Astrocyte (in vitro differentiated cells and primary cell): ENCODE data around the gene RNGTT. TPM values are rescaled to one million over a fixed set of nuclear protein-coding genes. Genes with fewer than 3 reads are reported as not detected.

ENCODE experiments used
- DNase-seq: peaks from one replicate; pipeline ENCODE4 v3.0.0-alpha.2; 2010; ENCODE audit warnings: low read depth
- FAIRE-seq: peaks from 2 replicates; lab custom pipeline; 2011; peaks lifted over from hg19 to GRCh38; lab: Jason Lieb, UNC
- H2AFZ ChIP-seq: 2 replicates; pipeline ENCODE4 v1.6.0; 2012; ENCODE audit warnings: low read depth, low read length, inconsistent platforms
- H3K27ac ChIP-seq: 2 replicates; pipeline ENCODE4 v1.5.1; 2011; ENCODE audit warnings: low read depth, low read length, inconsistent platforms
- H3K27me3 ChIP-seq: 2 replicates; pipeline ENCODE4 v1.6.0; 2011; ENCODE audit warnings: low read length, inconsistent platforms; ENCODE audit not compliant: insufficient read depth
- H3K36me3 ChIP-seq: 2 replicates; pipeline ENCODE4 v1.5.1; 2011; ENCODE audit warnings: low read length, inconsistent platforms; ENCODE audit not compliant: insufficient read depth
- H3K4me1 ChIP-seq: 2 replicates; pipeline ENCODE4 v1.5.1; 2011; ENCODE audit warnings: low read length, inconsistent platforms; ENCODE audit not compliant: insufficient read depth
- H3K4me2 ChIP-seq: 2 replicates; pipeline ENCODE4 v1.6.0; 2012; ENCODE audit warnings: low read length, inconsistent platforms
- H3K4me3 ChIP-seq: 2 replicates; pipeline ENCODE4 v1.5.1; 2011; ENCODE audit warnings: low read depth, mild to moderate bottlenecking, low read length, inconsistent platforms; ENCODE audit not compliant: insufficient read depth
- H3K79me2 ChIP-seq: 2 replicates; pipeline ENCODE4 v1.6.0; 2012; ENCODE audit warnings: mild to moderate bottlenecking, low read length, inconsistent platforms; ENCODE audit not compliant: insufficient read depth
- H3K9ac ChIP-seq: 2 replicates; pipeline ENCODE4 v1.6.0; 2012; ENCODE audit warnings: mild to moderate bottlenecking, low read length, inconsistent platforms
- H3K9me3 ChIP-seq: 2 replicates; pipeline ENCODE4 v1.5.1; 2012; ENCODE audit warnings: low read depth, mild to moderate bottlenecking, low read length, inconsistent platforms; ENCODE audit not compliant: insufficient read depth
- H4K20me1 ChIP-seq: 2 replicates; pipeline ENCODE4 v1.6.0; 2012; ENCODE audit warnings: low read length, inconsistent platforms; ENCODE audit not compliant: insufficient read depth
- H3K27ac Mint-ChIP-seq: one replicate; pipeline ENCODE4 v1.8.0; 2021; ENCODE audit warnings: mild to moderate bottlenecking, mixed read lengths; ENCODE audit not compliant: unreplicated experiment
- H3K27me3 Mint-ChIP-seq: one replicate; pipeline ENCODE4 v1.8.0; 2021; ENCODE audit warnings: low read depth, mixed read lengths; ENCODE audit not compliant: unreplicated experiment
- H3K36me3 Mint-ChIP-seq: one replicate; pipeline ENCODE4 v1.8.0; 2021; ENCODE audit warnings: low read depth, mixed read lengths; ENCODE audit not compliant: unreplicated experiment
- H3K4me1 Mint-ChIP-seq: one replicate; pipeline ENCODE4 v1.8.0; 2021; ENCODE audit warnings: low read depth, mixed read lengths; ENCODE audit not compliant: unreplicated experiment
- H3K4me3 Mint-ChIP-seq: one replicate; pipeline ENCODE4 v1.8.0; 2021; ENCODE audit warnings: mild to moderate bottlenecking, moderate library complexity, mixed read lengths; ENCODE audit not compliant: unreplicated experiment
- H3K9me3 Mint-ChIP-seq: one replicate; pipeline ENCODE4 v1.8.0; 2021; ENCODE audit warnings: mild to moderate bottlenecking, mixed read lengths; ENCODE audit not compliant: unreplicated experiment
- CTCF ChIP-seq: IDR thresholded peaks from 2 replicates; pipeline ENCODE4 v1.5.1; 2011; ENCODE audit warnings: low read depth, mild to moderate bottlenecking, inconsistent platforms, low read length, moderate library complexity; ENCODE audit not compliant: insufficient read depth
- EZH2 ChIP-seq: IDR thresholded peaks from 2 replicates; pipeline ENCODE4 v1.6.1; 2012; ENCODE audit warnings: mild to moderate bottlenecking, low read length, inconsistent platforms; ENCODE audit not compliant: insufficient read depth
- total RNA-seq: library from RNA; stranded (reverse); gene quantifications from 2 replicates; pipeline ENCODE4 v1.2.1, GENCODE V29; 2021

The RNGTT gene
- total RNA-seq, 1 donor from 2014 or later = 16.0 TPM

GRCh38 chr6:88637761-88638545, 325.5 kb downstream of the RNGTT start:
- no peak overlapping the region for H3K27ac ChIP-seq
- Mint-ChIP-seq H3K4me3 (no peak overlapping the region), H3K27ac (no peak overlapping the region), H3K27me3 (no peaks in the 10 kb centered on the region), H3K36me3 (peaks cover 1% of the 10 kb centered on the region), H3K4me1 (peaks cover 19% of the 10 kb centered on the region), H3K9me3 (no peaks in the 10 kb centered on the region)
- H3K4me2 ChIP-seq = no peak overlapping the region
- no peaks in the 10 kb centered on the region for H3K27me3 ChIP-seq
- H3K9me3 ChIP-seq = no peaks in the 10 kb centered on the region
- no peaks in the 10 kb centered on the region for H3K79me2 ChIP-seq
- DNase-seq = no peak
- TF ChIP-seq EZH2 (no peak), CTCF (no peak)
- peaks cover 7% of the 10 kb centered on the region for H4K20me1 ChIP-seq
- H3K9ac ChIP-seq = no peak overlapping the region
- H3K4me1 ChIP-seq = no peaks in the 10 kb centered on the region
- no peak overlapping the region for H2AFZ ChIP-seq
- peak; percentile 17 for FAIRE-seq
- H3K36me3 ChIP-seq = no peaks in the 10 kb centered on the region
- no peak overlapping the region for H3K4me3 ChIP-seq

- H3K4me1 Mint-ChIP-seq = peaks cover 18% of the 10 kb centered on the region
- Histone ChIP-seq H3K4me2 (no peak overlapping the region), H3K4me1 (no peaks in the 10 kb centered on the region), H3K79me2 (no peaks in the 10 kb centered on the region), H3K9ac (no peak overlapping the region), H3K4me3 (no peak overlapping the region), H2AFZ (no peak overlapping the region), H3K27ac (no peak overlapping the region), H3K27me3 (no peaks in the 10 kb centered on the region), H3K9me3 (no peaks in the 10 kb centered on the region), H4K20me1 (peaks cover 7% of the 10 kb centered on the region), H3K36me3 (no peaks in the 10 kb centered on the region)
- H3K27me3 Mint-ChIP-seq = no peaks in the 10 kb centered on the region
- peaks cover 4% of the 10 kb centered on the region for H3K36me3 Mint-ChIP-seq
- H3K27ac Mint-ChIP-seq = no peak overlapping the region
- H3K4me3 Mint-ChIP-seq = no peak overlapping the region
- no peaks in the 10 kb centered on the region for H3K9me3 Mint-ChIP-seq
- DNase-seq = no peak
- TF ChIP-seq EZH2 (no peak), CTCF (no peak)
- no peak for FAIRE-seq
These were observed 326.5 kb downstream of the RNGTT start for GRCh38 chr6:88636871-88637270.

GRCh38 chr6:88633782-88634181, 329.6 kb downstream of the RNGTT start:
- Histone ChIP-seq H3K9ac (no peak overlapping the region), H3K9me3 (no peaks in the 10 kb centered on the region), H2AFZ (no peak overlapping the region), H4K20me1 (no peaks in the 10 kb centered on the region), H3K4me1 (no peaks in the 10 kb centered on the region), H3K27me3 (no peaks in the 10 kb centered on the region), H3K4me3 (no peak overlapping the region), H3K79me2 (no peaks in the 10 kb centered on the region), H3K4me2 (no peak overlapping the region), H3K36me3 (no peaks in the 10 kb centered on the region), H3K27ac (no peak overlapping the region)
- FAIRE-seq (no peak), DNase-seq (no peak)
- Mint-ChIP-seq H3K27ac (no peak overlapping the region), H3K4me1 (peaks cover 8% of the 10 kb centered on the region), H3K9me3 (no peaks in the 10 kb centered on the region), H3K4me3 (no peak overlapping the region), H3K36me3 (peaks cover 4% of the 10 kb centered on the region), H3K27me3 (no peaks in the 10 kb centered on the region)
- TF ChIP-seq CTCF (no peak), EZH2 (no peak)
